Tongue (tissue), 2 donors: ENCODE data around the gene CD320. TPM values are rescaled to one million over a fixed set of nuclear protein-coding genes. Genes with fewer than 3 reads are reported as not detected.

Source experiments
- DNase-seq: peaks from one replicate; pipeline ENCODE4 v3.0.0-alpha.2; 2015
- total RNA-seq: library from RNA; depleted of rRNA; stranded (reverse); fragments of >200 nt; gene quantifications from one replicate; pipeline ENCODE4 v1.2.3, GENCODE V29; 2014

CD320 gene
- total RNA-seq, 1 donor from 2014 or later: 16.4 TPM

- no peak for DNase-seq
Measured at GRCh38 chr19:8253678-8254077, 54.5 kb downstream of the CD320 start.

GRCh38 chr19:8252922-8253589 is 55.1 kb downstream of the CD320 start:
- peak; percentile 94 for DNase-seq

Other genes with a start within 250 kb of the CD320 start
- 13.3 TPM for gene FBN3, start 158.8 kb downstream of the CD320 start, total RNA-seq
- 41.0 TPM for gene CERS4, start 99.0 kb downstream of the CD320 start, total RNA-seq
- 8.6 TPM for gene NDUFA7, start 13.0 kb upstream of the CD320 start, total RNA-seq
- gene RPS28, start 13.1 kb upstream of the CD320 start, total RNA-seq: 383 TPM
- gene KANK3, start 34.9 kb upstream of the CD320 start, total RNA-seq: 24.2 TPM
- gene ANGPTL4, start 55.8 kb upstream of the CD320 start, total RNA-seq: not detected
- gene RAB11B, start 82.0 kb upstream of the CD320 start, total RNA-seq: 78.2 TPM
- 68.6 TPM for gene MARCHF2, start 104.9 kb upstream of the CD320 start, total RNA-seq
- gene HNRNPM, start 136.6 kb upstream of the CD320 start, total RNA-seq: 125 TPM
- gene PRAM1, start 194.3 kb upstream of the CD320 start, total RNA-seq: 1.8 TPM
- gene ZNF414, start 205.8 kb upstream of the CD320 start, total RNA-seq: 13.7 TPM